HEK293T (cell line): ENCODE results near the gene JARID2.

ENCODE experiments used
- CTCF ChIA-PET: fragments of 350-600 bp; formaldehyde crosslinking; extraction: SDS; loops from one replicate; lab custom pipeline; 2021; ENCODE audit warnings: antibody characterized with exemption, inconsistent platforms; lab: Yijun Ruan, JAX
- POLR2A ChIA-PET: fragments of 350-600 bp; formaldehyde crosslinking; extraction: SDS; loops from one replicate; lab custom pipeline; 2020; ENCODE audit warnings: antibody characterized with exemption, inconsistent platforms; lab: Yijun Ruan, JAX
- DNase-seq: peaks from one replicate; pipeline ENCODE4 v3.0.0; 2012; ENCODE audit warnings: mixed read lengths; ENCODE audit errors: extremely low spot score
- ARNT ChIP-seq: fragments of 450-650 bp; IDR thresholded peaks from 2 replicates; pipeline ENCODE4 v1.6.1; 2017; ENCODE audit warnings: mild to moderate bottlenecking
- BHLHE40 ChIP-seq: fragments of 450-650 bp; IDR thresholded peaks from 2 replicates; pipeline ENCODE4 v1.6.1; 2016; ENCODE audit warnings: mild to moderate bottlenecking, moderate library complexity, borderline replicate concordance
- CTBP1 ChIP-seq: fragments of 450-650 bp; IDR thresholded peaks from 2 replicates; pipeline ENCODE4 v1.6.1; 2016; ENCODE audit warnings: borderline replicate concordance
- ELF4 ChIP-seq: fragments of 450-650 bp; IDR thresholded peaks from 2 replicates; pipeline ENCODE4 v1.6.1; 2017; ENCODE audit warnings: antibody characterized with exemption
- FOXK2 ChIP-seq: fragments of 450-650 bp; IDR thresholded peaks from 2 replicates; pipeline ENCODE4 v1.6.1; 2016; ENCODE audit warnings: mild to moderate bottlenecking
- FOXM1 ChIP-seq: fragments of 450-650 bp; IDR thresholded peaks from 2 replicates; pipeline ENCODE4 v1.6.1; 2017; ENCODE audit warnings: mild to moderate bottlenecking, borderline replicate concordance
- HDGF ChIP-seq: fragments of 450-650 bp; IDR thresholded peaks from 2 replicates; pipeline ENCODE4 v1.6.1; 2017; ENCODE audit warnings: antibody characterized with exemption, borderline replicate concordance
- L3MBTL2 ChIP-seq: fragments of 450-650 bp; conservative IDR thresholded peaks from 2 replicates; pipeline ENCODE4 v1.6.1; 2016; ENCODE audit warnings: mild to moderate bottlenecking
- LEF1 ChIP-seq: fragments of 450-650 bp; IDR thresholded peaks from 2 replicates; pipeline ENCODE4 v1.6.1; 2017; ENCODE audit warnings: mild to moderate bottlenecking, borderline replicate concordance
- NFRKB ChIP-seq: fragments of 450-650 bp; IDR thresholded peaks from 2 replicates; pipeline ENCODE4 v1.6.1; 2016; ENCODE audit warnings: mild to moderate bottlenecking, moderate library complexity
- PKNOX1 ChIP-seq: fragments of 450-650 bp; IDR thresholded peaks from 2 replicates; pipeline ENCODE4 v1.6.1; 2016
- SP1 ChIP-seq: fragments of 450-650 bp; IDR thresholded peaks from 2 replicates; pipeline ENCODE4 v1.6.1; 2017
- SUZ12 ChIP-seq: fragments of 450-650 bp; IDR thresholded peaks from 2 replicates; pipeline ENCODE4 v1.6.1; 2016; ENCODE audit warnings: mild to moderate bottlenecking
- TARDBP ChIP-seq: fragments of 450-650 bp; IDR thresholded peaks from 2 replicates; pipeline ENCODE4 v1.6.1; 2016
- ZNF384 ChIP-seq: fragments of 450-650 bp; IDR thresholded peaks from 2 replicates; pipeline ENCODE4 v1.6.1; 2016

JARID2 gene

GRCh38 chr6:15521582-15521981 lies 275.7 kb downstream of the JARID2 start:
- DNase-seq: no peak
- POLR2A ChIA-PET: no interaction called here
- TF ChIP-seq BHLHE40 (no peak), ELF4 (no peak)
- CTCF ChIA-PET: interaction anchor here (1.0 kb wide), 1 partner anchor 102 kb away, joined by 3 read pairs; no protein-coding TSS in a partner anchor

GRCh38 chr6:15522026-15522425 lies 276.2 kb downstream of the JARID2 start:
- CTCF ChIA-PET: interaction anchor here (1.0 kb wide), 1 partner anchor 102 kb away, joined by 3 read pairs; no protein-coding TSS in a partner anchor
- POLR2A ChIA-PET: no interaction called here
- no peak for DNase-seq
- TF ChIP-seq HDGF: no peak
- TF ChIP-seq L3MBTL2: no peak
- TF ChIP-seq CTBP1: no peak
- TF ChIP-seq PKNOX1: no peak
- no peak for TF ChIP-seq BHLHE40

GRCh38 chr6:15522427-15522826 lies 276.6 kb downstream of the JARID2 start:
- POLR2A ChIA-PET: no interaction called here

GRCh38 chr6:15522856-15523529 lies 277.1 kb downstream of the JARID2 start:
- no peak for TF ChIP-seq L3MBTL2
- no peak for TF ChIP-seq HDGF
- no peak for TF ChIP-seq ZNF384
- no peak for TF ChIP-seq TARDBP
- no peak for TF ChIP-seq CTBP1
- TF ChIP-seq PKNOX1: no peak
- no peak for TF ChIP-seq SUZ12
- no peak for TF ChIP-seq FOXM1
- no peak for TF ChIP-seq ELF4
- no peak for TF ChIP-seq LEF1
- POLR2A ChIA-PET: no interaction called here
- CTCF ChIA-PET: interaction anchor here (0.6 kb wide), 1 partner anchor 31 kb away, joined by 3 read pairs; no protein-coding TSS in a partner anchor
- no peak for DNase-seq

More at GRCh38 chr6:15522427-15522826, 276.6 kb downstream of the JARID2 start:
- no peak for TF ChIP-seq L3MBTL2
- no peak for TF ChIP-seq SP1
- TF ChIP-seq NFRKB: no peak
- TF ChIP-seq PKNOX1: no peak
- no peak for TF ChIP-seq FOXK2
- TF ChIP-seq TARDBP: no peak
- no peak for TF ChIP-seq CTBP1
- no peak for TF ChIP-seq BHLHE40
- CTCF ChIA-PET: interaction anchor here (0.6 to 1.0 kb wide), 2 partner anchors 31 to 102 kb away, joined by 3 read pairs; no protein-coding TSS in a partner anchor
- DNase-seq: no peak

GRCh38 chr6:15523679-15524630 lies 278.1 kb downstream of the JARID2 start:
- CTCF ChIA-PET: no interaction called here
- TF ChIP-seq PKNOX1: no peak
- POLR2A ChIA-PET: no interaction called here
- DNase-seq: no peak

- POLR2A ChIA-PET: no interaction called here
- CTCF ChIA-PET: no interaction called here
- no peak for TF ChIP-seq BHLHE40
- TF ChIP-seq CTBP1: no peak
- TF ChIP-seq HDGF: no peak
- TF ChIP-seq ZNF384: no peak
- TF ChIP-seq NFRKB: no peak
- TF ChIP-seq SUZ12: no peak
- TF ChIP-seq L3MBTL2: no peak
- TF ChIP-seq FOXM1: no peak
- TF ChIP-seq ARNT: no peak
- no peak for TF ChIP-seq TARDBP
- no peak for DNase-seq
Observed at GRCh38 chr6:15524861-15525401, 279.1 kb downstream of the JARID2 start.
